Left cardiac atrium (tissue), 4 donors: Measurements from ENCODE around the gene PIK3R5. TPM values are rescaled to one million over a fixed set of nuclear protein-coding genes. Genes with fewer than 3 reads are reported as not detected.
A peak's percentile ranks its signal among the peaks of the same experiment; 100 is the strongest.

Experiments used
- ATAC-seq, 2 donors: fragments of 200-7000 bp; cut with Tn5 transposase; one replicate each; pipeline ENCODE4 v1.9.1; 2020; ENCODE audit warnings: mild to moderate bottlenecking in 2 of 2, moderate library complexity in 2 of 2
- DNase-seq: peaks from one replicate; pipeline ENCODE4 v3.0.0-alpha.2; 2020
- intact Hi-C, 2 donors: fragments of 100-400 bp; cut with DNase I; formaldehyde crosslinking; loops; one replicate each; pipeline versions ENCODE4 v1.14.1 to v1.15.1; 2022 to 2023
- total RNA-seq, 2 donors: library from RNA; stranded (reverse); fragmentation: NEBNext Ultra II Directional; extraction: Animal tissue kit (Norgen Biotek cat#: 25700); gene quantifications; one replicate each; pipeline ENCODE4 v1.2.1, GENCODE V29; 2021
- donor health status: DM: no; HTN: yes; CAD: no.
- donor health status: DM: no; HTN: yes; CAD: no; lungs with severe emphysema.
- donor health status: DM: yes; HTN: yes; CAD: no.
- donor health status: Dilated cardiomyopathy.

Gene PIK3R5
- total RNA-seq, 2 donors from 2014 or later = 6.3 TPM

- no peak for DNase-seq
- no peak for ATAC-seq
- intact Hi-C loops = no loop called here
Measured at GRCh38 chr17:8910969-8911604, 54.4 kb downstream of the PIK3R5 start.

GRCh38 chr17:8909586-8910270 lies 55.8 kb downstream of the PIK3R5 start:
- ATAC-seq (peak in 1 of 2 donors; percentile 65), DNase-seq (no peak)
- intact Hi-C loops = no loop called here

- DNase-seq (no peak), ATAC-seq (no peak)
- intact Hi-C loops = no loop called here
Measured at GRCh38 chr17:8905331-8905730, 60.2 kb downstream of the PIK3R5 start.

- no peak for ATAC-seq
- intact Hi-C loops = no loop called here
Measured at GRCh38 chr17:8904686-8905085, 60.8 kb downstream of the PIK3R5 start.

GRCh38 chr17:8904201-8904600 lies 61.3 kb downstream of the PIK3R5 start:
- intact Hi-C loops = no loop called here
- ATAC-seq (no peak), DNase-seq (no peak)

More at GRCh38 chr17:8904686-8905085, 60.8 kb downstream of the PIK3R5 start:
- DNase-seq = no peak

- intact Hi-C loops = loop anchor here in 1 of 2 donors (2.0 kb wide), 1 partner anchor 16 kb away; no protein-coding TSS in a partner anchor
Measured at GRCh38 chr17:8900626-8901585, 64.6 kb downstream of the PIK3R5 start.

GRCh38 chr17:8900207-8900606 lies 65.3 kb downstream of the PIK3R5 start:
- no peak for ATAC-seq
- no peak for DNase-seq
- intact Hi-C loops = loop anchor here in 1 of 2 donors (2.0 kb wide), 1 partner anchor 15 kb away; no protein-coding TSS in a partner anchor

More at GRCh38 chr17:8900626-8901585, 64.6 kb downstream of the PIK3R5 start:
- DNase-seq (no peak), ATAC-seq (no peak)

- intact Hi-C loops = loop anchor here in 1 of 2 donors (5.0 kb wide), 1 partner anchor 101 kb away; the partner anchor contains the start of gene MFSD6L
- no peak for DNase-seq
- ATAC-seq = no peak
Measured at GRCh38 chr17:8898636-8899035, 66.9 kb downstream of the PIK3R5 start.

GRCh38 chr17:8898126-8898525 lies 67.4 kb downstream of the PIK3R5 start:
- no peak for DNase-seq
- intact Hi-C loops = loop anchor here in 1 of 2 donors (5.0 kb wide), 1 partner anchor 101 kb away; the partner anchor contains the start of gene MFSD6L
- ATAC-seq = no peak

- no peak for DNase-seq
- intact Hi-C loops = loop anchor here in 1 of 2 donors (5.0 kb wide), 1 partner anchor 100 kb away; the partner anchor contains the start of gene MFSD6L
- ATAC-seq = no peak
Measured at GRCh38 chr17:8896641-8897635, 68.6 kb downstream of the PIK3R5 start.

GRCh38 chr17:8896087-8896486 lies 69.4 kb downstream of the PIK3R5 start:
- intact Hi-C loops = loop anchor here in 1 of 2 donors (5.0 kb wide), 1 partner anchor 99 kb away; the partner anchor contains the start of gene MFSD6L
- no peak for ATAC-seq
- no peak for DNase-seq

GRCh38 chr17:8894673-8895578 lies 70.6 kb downstream of the PIK3R5 start:
- intact Hi-C loops = loop anchor here (5.0 kb wide), 2 partner anchors 88 to 98 kb away; partner anchors contain the start of gene MFSD6L (in 1 of the 2)
- DNase-seq = peak; percentile 43
- ATAC-seq = peak; percentile 77 to 80

GRCh38 chr17:8894202-8894671 lies 71.3 kb downstream of the PIK3R5 start:
- intact Hi-C loops = loop anchor here in 1 of 2 donors (5.0 kb wide), 1 partner anchor 87 kb away; no protein-coding TSS in a partner anchor
- DNase-seq (no peak), ATAC-seq (no peak)

- ATAC-seq = no peak
- no peak for DNase-seq
- intact Hi-C loops = loop anchor here in 1 of 2 donors (5.0 kb wide), 1 partner anchor 86 kb away; no protein-coding TSS in a partner anchor
Measured at GRCh38 chr17:8893621-8894201, 71.8 kb downstream of the PIK3R5 start.

GRCh38 chr17:8893059-8893458 lies 72.4 kb downstream of the PIK3R5 start:
- intact Hi-C loops = loop anchor here in 1 of 2 donors (5.0 kb wide), 1 partner anchor 86 kb away; no protein-coding TSS in a partner anchor
- no peak for ATAC-seq
- DNase-seq = no peak

- DNase-seq (no peak), ATAC-seq (no peak)
- intact Hi-C loops = loop anchor here in 1 of 2 donors (5.0 kb wide), 1 partner anchor 85 kb away; no protein-coding TSS in a partner anchor
Measured at GRCh38 chr17:8892338-8892690, 73.2 kb downstream of the PIK3R5 start.
